Subcutaneous preadipocyte (primary cell): ENCODE data around the gene FAAP20. TPM values are rescaled to one million over a fixed set of nuclear protein-coding genes. Genes with fewer than 3 reads are reported as not detected.

Experiments used
- total RNA-seq: library from RNA; depleted of rRNA; stranded (reverse); fragments of >200 nt; gene quantifications from 2 replicates; pipeline ENCODE4 v1.2.3, GENCODE V29; 2012

FAAP20 gene
- 15.4 and 18.0 TPM in 2 replicates for total RNA-seq

GRCh38 chr1:2194319-2194897 is at the start of gene FAAP20:
Gene FAAP20 (minus strand): TSS chr1:2194772. CDS start chr1:2194749, 23 bp downstream.

GRCh38 chr1:2228157-2228594 is 33.6 kb upstream of the FAAP20 start, which contains the start of gene SKI:
Gene SKI (plus strand): TSS chr1:2228319. CDS start chr1:2228767, 448 bp downstream.

Other genes starting within 250 kb of the FAAP20 start
- not detected in 2 replicates for gene CFAP74, start 191.0 kb downstream of the FAAP20 start, total RNA-seq
- not detected in 2 replicates for gene GABRD, start 175.4 kb downstream of the FAAP20 start, total RNA-seq
- 1.2 and 1.8 TPM in 2 replicates for gene PRKCZ, start 144.4 kb downstream of the FAAP20 start, total RNA-seq
- 18.4 and 22.3 TPM in 2 replicates for gene SKI, start 33.5 kb upstream of the FAAP20 start, total RNA-seq
- 8.1 and 11.1 TPM in 2 replicates for gene MORN1, start 196.8 kb upstream of the FAAP20 start, total RNA-seq
- 65.4 and 97.6 TPM in 2 replicates for gene RER1, start 197.1 kb upstream of the FAAP20 start, total RNA-seq
- 26.8 and 29.1 TPM in 2 replicates for gene PEX10, start 217.8 kb upstream of the FAAP20 start, total RNA-seq